ENCODE measurements around the gene PTK7. TPM values are rescaled to one million over a fixed set of nuclear protein-coding genes. Genes with fewer than 3 reads are reported as not detected.

Gene PTK7
- total and polyA plus RNA-seq, 2 experiments from 2014 or later, result 46.1 to 147 TPM

DNA sequence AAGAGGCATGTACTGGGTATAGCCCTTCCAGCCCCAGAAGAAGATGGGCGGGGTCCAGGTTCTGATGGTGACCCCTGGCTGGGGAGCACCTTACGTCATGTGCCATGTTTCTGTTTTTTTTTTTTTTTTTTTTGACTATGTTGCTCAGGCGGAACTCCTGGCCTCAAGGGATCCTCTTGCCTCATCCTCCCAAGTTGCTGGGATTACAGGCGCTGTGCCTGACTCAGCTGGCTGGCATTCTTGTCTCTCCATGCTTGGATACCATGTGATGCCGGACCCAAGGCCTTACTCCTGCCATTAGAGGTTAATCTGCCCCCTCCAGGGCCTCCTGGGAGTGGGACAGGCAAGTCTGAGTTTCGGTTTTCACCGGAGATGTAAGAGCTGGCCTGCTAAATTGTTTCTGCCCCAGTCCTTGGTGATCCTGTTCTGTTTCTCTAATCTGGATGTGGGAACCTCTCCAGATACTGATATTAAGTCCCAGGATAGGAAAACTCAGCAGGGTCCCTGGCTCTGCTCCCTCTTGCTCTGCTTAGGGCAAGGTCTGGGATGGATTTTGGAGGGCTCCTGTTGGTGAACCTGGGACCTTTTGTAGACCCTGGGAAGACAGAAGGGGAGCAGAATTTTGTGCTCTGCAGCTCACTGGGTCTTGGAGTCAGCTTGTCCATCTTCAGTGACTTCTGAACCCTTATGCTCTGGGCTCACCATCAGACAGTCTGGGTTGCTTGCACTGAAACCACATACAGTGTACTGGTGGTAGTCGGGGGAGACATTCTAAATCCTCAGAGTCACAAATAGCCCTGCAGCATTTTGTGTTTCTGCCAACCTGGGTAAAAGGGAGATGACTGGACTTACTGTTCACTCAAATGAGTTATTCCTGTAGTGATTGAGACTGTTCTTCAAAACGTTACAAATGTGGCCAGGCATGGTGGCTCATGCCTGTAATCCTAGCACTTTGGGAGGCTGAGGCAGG lies 45.1 kb downstream of the PTK7 start:
- Mint-ChIP-seq H3K9me3 (no peaks in the 10 kb centered on the region), H3K4me1 (peaks cover 45% of the 10 kb centered on the region), H3K27me3 (ENCODE audit: insufficient read depth, low read depth, poor library complexity) (peaks cover 16% of the 10 kb centered on the region), H3K36me3 (ENCODE audit: low read depth) (no peaks in the 10 kb centered on the region), H3K4me3 (no peak overlapping the region), H3K27ac (peak overlapping the region; percentile 40; the same call in 1 of the 2 replicates)
- Histone ChIP-seq H3K27ac (ENCODE audit: low read depth) (0 out of 2 replicates have a peak overlapping the region, but pooled peaks have one; percentile 39), H3K9me2 (ENCODE audit: insufficient read depth) (no peaks in the 10 kb centered on the region), H3K4me2 (no peak overlapping the region), H3F3A (replicated peaks; ENCODE audit: low read depth) (0 out of 2 replicates have a peak, but pooled peaks cover 2% of the 10 kb centered on the region), H4K20me1 (replicated peaks; ENCODE audit: insufficient read depth) (peaks cover 14% of the 10 kb centered on the region; the same call in 1 of the 2 replicates), H3K4me3 (no peak overlapping the region), H3K79me2 (replicated peaks; ENCODE audit: insufficient read depth) (peaks cover 91% of the 10 kb centered on the region), H2AFZ (no peak overlapping the region), H3K36me3 (ENCODE audit: insufficient read depth) (no peaks in the 10 kb centered on the region), H3K27me3 (ENCODE audit: insufficient read depth) (no peaks in the 10 kb centered on the region), H3K4me1 (ENCODE audit: insufficient read depth) (peaks cover 10% of the 10 kb centered on the region)
- ATAC-seq (peak; percentile 12; the same call in 2 of the 3 replicates), DNase-seq (ENCODE audit: low spot score) (no peak)
- TF ChIP-seq ZNF114 (CRISPR knock-in tag; IDR thresholded peaks at IDR 0.05) (no peak), ZNF331 (CRISPR knock-in tag; IDR thresholded peaks at IDR 0.05; ENCODE audit: low read depth) (no peak), STAT1 (IDR thresholded peaks at IDR 0.05; ENCODE audit: unreplicated experiment) (no peak), CREB1 (CRISPR knock-in tag; IDR thresholded peaks at IDR 0.05; ENCODE audit: low read depth) (no peak), POLR2AphosphoS5 (IDR thresholded peaks at IDR 0.05; ENCODE audit: low read depth) (no peak)
- TF ChIP-seq, protein P1, sequence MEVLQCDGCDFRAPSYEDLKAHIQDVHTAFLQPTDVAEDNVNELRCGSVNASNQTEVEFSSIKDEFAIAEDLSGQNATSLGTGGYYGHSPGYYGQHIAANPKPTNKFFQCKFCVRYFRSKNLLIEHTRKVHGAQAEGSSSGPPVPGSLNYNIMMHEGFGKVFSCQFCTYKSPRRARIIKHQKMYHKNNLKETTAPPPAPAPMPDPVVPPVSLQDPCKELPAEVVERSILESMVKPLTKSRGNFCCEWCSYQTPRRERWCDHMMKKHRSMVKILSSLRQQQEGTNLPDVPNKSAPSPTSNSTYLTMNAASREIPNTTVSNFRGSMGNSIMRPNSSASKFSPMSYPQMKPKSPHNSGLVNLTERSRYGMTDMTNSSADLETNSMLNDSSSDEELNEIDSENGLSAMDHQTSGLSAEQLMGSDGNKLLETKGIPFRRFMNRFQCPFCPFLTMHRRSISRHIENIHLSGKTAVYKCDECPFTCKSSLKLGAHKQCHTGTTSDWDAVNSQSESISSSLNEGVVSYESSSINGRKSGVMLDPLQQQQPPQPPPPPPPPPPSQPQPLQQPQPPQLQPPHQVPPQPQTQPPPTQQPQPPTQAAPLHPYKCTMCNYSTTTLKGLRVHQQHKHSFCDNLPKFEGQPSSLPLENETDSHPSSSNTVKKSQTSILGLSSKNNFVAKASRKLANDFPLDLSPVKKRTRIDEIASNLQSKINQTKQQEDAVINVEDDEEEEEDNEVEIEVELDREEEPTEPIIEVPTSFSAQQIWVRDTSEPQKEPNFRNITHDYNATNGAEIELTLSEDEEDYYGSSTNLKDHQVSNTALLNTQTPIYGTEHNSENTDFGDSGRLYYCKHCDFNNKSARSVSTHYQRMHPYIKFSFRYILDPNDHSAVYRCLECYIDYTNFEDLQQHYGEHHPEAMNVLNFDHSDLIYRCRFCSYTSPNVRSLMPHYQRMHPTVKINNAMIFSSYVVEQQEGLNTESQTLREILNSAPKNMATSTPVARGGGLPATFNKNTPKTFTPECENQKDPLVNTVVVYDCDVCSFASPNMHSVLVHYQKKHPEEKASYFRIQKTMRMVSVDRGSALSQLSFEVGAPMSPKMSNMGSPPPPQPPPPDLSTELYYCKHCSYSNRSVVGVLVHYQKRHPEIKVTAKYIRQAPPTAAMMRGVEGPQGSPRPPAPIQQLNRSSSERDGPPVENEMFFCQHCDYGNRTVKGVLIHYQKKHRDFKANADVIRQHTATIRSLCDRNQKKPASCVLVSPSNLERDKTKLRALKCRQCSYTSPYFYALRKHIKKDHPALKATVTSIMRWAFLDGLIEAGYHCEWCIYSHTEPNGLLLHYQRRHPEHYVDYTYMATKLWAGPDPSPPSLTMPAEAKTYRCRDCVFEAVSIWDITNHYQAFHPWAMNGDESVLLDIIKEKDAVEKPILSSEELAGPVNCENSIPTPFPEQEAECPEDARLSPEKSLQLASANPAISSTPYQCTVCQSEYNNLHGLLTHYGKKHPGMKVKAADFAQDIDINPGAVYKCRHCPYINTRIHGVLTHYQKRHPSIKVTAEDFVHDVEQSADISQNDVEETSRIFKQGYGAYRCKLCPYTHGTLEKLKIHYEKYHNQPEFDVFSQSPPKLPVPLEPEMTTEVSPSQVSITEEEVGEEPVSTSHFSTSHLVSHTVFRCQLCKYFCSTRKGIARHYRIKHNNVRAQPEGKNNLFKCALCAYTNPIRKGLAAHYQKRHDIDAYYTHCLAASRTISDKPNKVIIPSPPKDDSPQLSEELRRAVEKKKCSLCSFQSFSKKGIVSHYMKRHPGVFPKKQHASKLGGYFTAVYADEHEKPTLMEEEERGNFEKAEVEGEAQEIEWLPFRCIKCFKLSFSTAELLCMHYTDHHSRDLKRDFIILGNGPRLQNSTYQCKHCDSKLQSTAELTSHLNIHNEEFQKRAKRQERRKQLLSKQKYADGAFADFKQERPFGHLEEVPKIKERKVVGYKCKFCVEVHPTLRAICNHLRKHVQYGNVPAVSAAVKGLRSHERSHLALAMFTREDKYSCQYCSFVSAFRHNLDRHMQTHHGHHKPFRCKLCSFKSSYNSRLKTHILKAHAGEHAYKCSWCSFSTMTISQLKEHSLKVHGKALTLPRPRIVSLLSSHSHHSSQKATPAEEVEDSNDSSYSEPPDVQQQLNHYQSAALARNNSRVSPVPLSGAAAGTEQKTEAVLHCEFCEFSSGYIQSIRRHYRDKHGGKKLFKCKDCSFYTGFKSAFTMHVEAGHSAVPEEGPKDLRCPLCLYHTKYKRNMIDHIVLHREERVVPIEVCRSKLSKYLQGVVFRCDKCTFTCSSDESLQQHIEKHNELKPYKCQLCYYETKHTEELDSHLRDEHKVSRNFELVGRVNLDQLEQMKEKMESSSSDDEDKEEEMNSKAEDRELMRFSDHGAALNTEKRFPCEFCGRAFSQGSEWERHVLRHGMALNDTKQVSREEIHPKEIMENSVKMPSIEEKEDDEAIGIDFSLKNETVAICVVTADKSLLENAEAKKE (CRISPR knock-in tag; IDR thresholded peaks at IDR 0.05), result no peak
- TF ChIP-seq, protein P2, sequence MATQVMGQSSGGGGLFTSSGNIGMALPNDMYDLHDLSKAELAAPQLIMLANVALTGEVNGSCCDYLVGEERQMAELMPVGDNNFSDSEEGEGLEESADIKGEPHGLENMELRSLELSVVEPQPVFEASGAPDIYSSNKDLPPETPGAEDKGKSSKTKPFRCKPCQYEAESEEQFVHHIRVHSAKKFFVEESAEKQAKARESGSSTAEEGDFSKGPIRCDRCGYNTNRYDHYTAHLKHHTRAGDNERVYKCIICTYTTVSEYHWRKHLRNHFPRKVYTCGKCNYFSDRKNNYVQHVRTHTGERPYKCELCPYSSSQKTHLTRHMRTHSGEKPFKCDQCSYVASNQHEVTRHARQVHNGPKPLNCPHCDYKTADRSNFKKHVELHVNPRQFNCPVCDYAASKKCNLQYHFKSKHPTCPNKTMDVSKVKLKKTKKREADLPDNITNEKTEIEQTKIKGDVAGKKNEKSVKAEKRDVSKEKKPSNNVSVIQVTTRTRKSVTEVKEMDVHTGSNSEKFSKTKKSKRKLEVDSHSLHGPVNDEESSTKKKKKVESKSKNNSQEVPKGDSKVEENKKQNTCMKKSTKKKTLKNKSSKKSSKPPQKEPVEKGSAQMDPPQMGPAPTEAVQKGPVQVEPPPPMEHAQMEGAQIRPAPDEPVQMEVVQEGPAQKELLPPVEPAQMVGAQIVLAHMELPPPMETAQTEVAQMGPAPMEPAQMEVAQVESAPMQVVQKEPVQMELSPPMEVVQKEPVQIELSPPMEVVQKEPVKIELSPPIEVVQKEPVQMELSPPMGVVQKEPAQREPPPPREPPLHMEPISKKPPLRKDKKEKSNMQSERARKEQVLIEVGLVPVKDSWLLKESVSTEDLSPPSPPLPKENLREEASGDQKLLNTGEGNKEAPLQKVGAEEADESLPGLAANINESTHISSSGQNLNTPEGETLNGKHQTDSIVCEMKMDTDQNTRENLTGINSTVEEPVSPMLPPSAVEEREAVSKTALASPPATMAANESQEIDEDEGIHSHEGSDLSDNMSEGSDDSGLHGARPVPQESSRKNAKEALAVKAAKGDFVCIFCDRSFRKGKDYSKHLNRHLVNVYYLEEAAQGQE (IDR thresholded peaks at IDR 0.05; ENCODE audit: unreplicated experiment), result no peak
- TF ChIP-seq, protein P3, sequence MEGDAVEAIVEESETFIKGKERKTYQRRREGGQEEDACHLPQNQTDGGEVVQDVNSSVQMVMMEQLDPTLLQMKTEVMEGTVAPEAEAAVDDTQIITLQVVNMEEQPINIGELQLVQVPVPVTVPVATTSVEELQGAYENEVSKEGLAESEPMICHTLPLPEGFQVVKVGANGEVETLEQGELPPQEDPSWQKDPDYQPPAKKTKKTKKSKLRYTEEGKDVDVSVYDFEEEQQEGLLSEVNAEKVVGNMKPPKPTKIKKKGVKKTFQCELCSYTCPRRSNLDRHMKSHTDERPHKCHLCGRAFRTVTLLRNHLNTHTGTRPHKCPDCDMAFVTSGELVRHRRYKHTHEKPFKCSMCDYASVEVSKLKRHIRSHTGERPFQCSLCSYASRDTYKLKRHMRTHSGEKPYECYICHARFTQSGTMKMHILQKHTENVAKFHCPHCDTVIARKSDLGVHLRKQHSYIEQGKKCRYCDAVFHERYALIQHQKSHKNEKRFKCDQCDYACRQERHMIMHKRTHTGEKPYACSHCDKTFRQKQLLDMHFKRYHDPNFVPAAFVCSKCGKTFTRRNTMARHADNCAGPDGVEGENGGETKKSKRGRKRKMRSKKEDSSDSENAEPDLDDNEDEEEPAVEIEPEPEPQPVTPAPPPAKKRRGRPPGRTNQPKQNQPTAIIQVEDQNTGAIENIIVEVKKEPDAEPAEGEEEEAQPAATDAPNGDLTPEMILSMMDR (conservative IDR thresholded peaks at IDR 0.05; ENCODE audit: low read depth in 2 of 2), result no peak

All from GM23338 (cell line).